GM23338 (cell line): ENCODE data around the gene TIMM21. TPM values are rescaled to one million over a fixed set of nuclear protein-coding genes. Genes with fewer than 3 reads are reported as not detected.

Experiments used
- ATAC-seq: fragments of 200-7000 bp; cut with Tn5 transposase; 3 replicates; pipeline ENCODE4 v1.9.1; 2020
- DNase-seq: peaks from one replicate; pipeline ENCODE4 v3.0.0-alpha.2; 2015; ENCODE audit warnings: low spot score
- H2AFZ ChIP-seq: fragments of 200-600 bp; sonication (generic); 2 replicates; pipeline ENCODE4 v1.8.0; 2016; ENCODE audit warnings: antibody characterized with exemption, mild to moderate bottlenecking, moderate library complexity
- H3F3A ChIP-seq: fragments of 200-600 bp; sonication (generic); replicated peaks from 2 replicates; pipeline ENCODE4 v1.8.0; 2017; ENCODE audit warnings: antibody characterized with exemption, mixed run types, low read depth
- H3K27ac ChIP-seq: fragments of 200-600 bp; sonication (generic); 2 replicates; pipeline ENCODE4 v1.6.1; 2016; ENCODE audit warnings: low read depth
- H3K27me3 ChIP-seq: fragments of 200-600 bp; sonication (generic); 2 replicates; pipeline ENCODE4 v1.8.0; 2016; ENCODE audit warnings: mild to moderate bottlenecking, mixed run types, moderate library complexity; ENCODE audit not compliant: insufficient read depth
- H3K36me3 ChIP-seq: fragments of 200-600 bp; sonication (generic); 2 replicates; pipeline ENCODE4 v1.8.0; 2016; ENCODE audit warnings: mild to moderate bottlenecking; ENCODE audit not compliant: insufficient read depth
- H3K4me1 ChIP-seq: fragments of 200-600 bp; sonication (generic); 2 replicates; pipeline ENCODE4 v1.8.0; 2016; ENCODE audit warnings: mild to moderate bottlenecking, moderate library complexity; ENCODE audit not compliant: insufficient read depth
- H3K4me2 ChIP-seq: fragments of 200-600 bp; sonication (generic); 2 replicates; pipeline ENCODE4 v1.7.1; 2017; ENCODE audit warnings: mixed run types
- H3K4me3 ChIP-seq: fragments of 200-600 bp; sonication (generic); 2 replicates; pipeline ENCODE4 v1.6.1; 2016; ENCODE audit warnings: mixed run types
- H3K79me2 ChIP-seq: fragments of 200-600 bp; sonication (generic); replicated peaks from 2 replicates; pipeline ENCODE4 v1.8.0; 2017; ENCODE audit warnings: mild to moderate bottlenecking; ENCODE audit not compliant: insufficient read depth
- H3K9me2 ChIP-seq: fragments of 200-600 bp; sonication (generic); 2 replicates; pipeline ENCODE4 v1.8.0; 2017; ENCODE audit not compliant: insufficient read depth
- H4K20me1 ChIP-seq: fragments of 200-600 bp; sonication (generic); replicated peaks from 2 replicates; pipeline ENCODE4 v1.8.0; 2017; ENCODE audit warnings: mild to moderate bottlenecking; ENCODE audit not compliant: insufficient read depth
- H3K27ac Mint-ChIP-seq: 2 replicates; pipeline ENCODE4 v1.8.0; 2020; ENCODE audit warnings: inconsistent platforms, mild to moderate bottlenecking, moderate library complexity, mixed read lengths
- H3K27me3 Mint-ChIP-seq: 3 replicates; pipeline ENCODE4 v1.8.0; 2022; ENCODE audit warnings: low read depth, mild to moderate bottlenecking, moderate library complexity, mixed read lengths, inconsistent platforms; ENCODE audit not compliant: insufficient read depth, poor library complexity
- H3K36me3 Mint-ChIP-seq: 3 replicates; pipeline ENCODE4 v1.8.0; 2021; ENCODE audit warnings: low read depth, mild to moderate bottlenecking, inconsistent platforms, moderate library complexity, mixed read lengths
- H3K4me1 Mint-ChIP-seq: 3 replicates; pipeline ENCODE4 v1.8.0; 2020; ENCODE audit warnings: mild to moderate bottlenecking, inconsistent platforms, mixed read lengths
- H3K4me3 Mint-ChIP-seq: 3 replicates; pipeline ENCODE4 v1.8.0; 2021; ENCODE audit warnings: moderate library complexity, mild to moderate bottlenecking, inconsistent platforms, mixed read lengths
- H3K9me3 Mint-ChIP-seq: 3 replicates; pipeline ENCODE4 v1.8.0; 2020; ENCODE audit warnings: moderate library complexity, mild to moderate bottlenecking, inconsistent platforms, mixed read lengths
- CREB1 ChIP-seq: fragments of 250-450 bp; sonication (Bioruptor Pico); IDR thresholded peaks from 2 replicates; pipeline ENCODE4 v1.5.0; 2020; ENCODE audit warnings: low read depth, mild to moderate bottlenecking, moderate library complexity
- EZH2 ChIP-seq: fragments of 200-600 bp; sonication (generic); IDR thresholded peaks from one replicate; pipeline ENCODE4 v1.8.0; 2017; ENCODE audit warnings: antibody characterized with exemption, mild to moderate bottlenecking, low read depth; ENCODE audit not compliant: unreplicated experiment
- EZH2phosphoT487 ChIP-seq: fragments of 200-600 bp; sonication (generic); IDR thresholded peaks from one replicate; pipeline ENCODE4 v1.8.1; 2018; ENCODE audit warnings: antibody characterized with exemption; ENCODE audit not compliant: unreplicated experiment
- JUNB ChIP-seq: IDR thresholded peaks from one replicate; pipeline ENCODE4 v1.6.1; 2016; ENCODE audit warnings: antibody characterized with exemption; ENCODE audit not compliant: unreplicated experiment
- NANOG ChIP-seq: IDR thresholded peaks from 2 replicates; pipeline ENCODE4 v1.6.1; 2016; ENCODE audit warnings: antibody characterized with exemption, borderline replicate concordance
- POLR2AphosphoS5 ChIP-seq: IDR thresholded peaks from 2 replicates; pipeline ENCODE4 v1.6.1; 2016; ENCODE audit warnings: antibody characterized with exemption, low read depth
- ZNF114 ChIP-seq: fragments of 250-450 bp; sonication (Bioruptor Pico); IDR thresholded peaks from 2 replicates; pipeline ENCODE4 v1.5.0; 2020; ENCODE audit warnings: mild to moderate bottlenecking, moderate library complexity
- ZNF331 ChIP-seq: fragments of 250-450 bp; sonication (Bioruptor Pico); IDR thresholded peaks from 2 replicates; pipeline ENCODE4 v1.5.0; 2020; ENCODE audit warnings: low read depth, mild to moderate bottlenecking, moderate library complexity
- polyA plus RNA-seq: library from polyadenylated mRNA; unstranded; fragments of >200 nt; fragmentation: Nextera tagmentation; extraction: Ambion mirVana; gene quantifications from 2 replicates; pipeline ENCODE4 v1.2.1, GENCODE V29; 2016
- total RNA-seq: library from RNA; depleted of rRNA; stranded (reverse); fragments of >200 nt; shearing (Covaris generic); gene quantifications from 2 replicates; pipeline ENCODE4 v1.2.3, GENCODE V29; 2014
- TF ChIP-seq, protein P1 (sequence below), 2 experiments: fragments of 200-600 bp in 1 of 2; sonication (generic) in 1 of 2; conservative IDR thresholded peaks; 2 replicates each; pipeline versions ENCODE4 v1.5.1 to v1.6.1; 2016 to 2017; ENCODE audit warnings: antibody characterized with exemption in 2 of 2, low read depth in 2 of 2, mild to moderate bottlenecking in 2 of 2, moderate library complexity in 1 of 2
- TF ChIP-seq, protein P2 (sequence below): IDR thresholded peaks from 2 replicates; pipeline ENCODE4 v1.6.1; 2016; ENCODE audit warnings: antibody characterized with exemption
- TF ChIP-seq, protein P3 (sequence below): IDR thresholded peaks from one replicate; pipeline ENCODE4 v1.6.1; 2018; ENCODE audit warnings: antibody characterized with exemption; ENCODE audit not compliant: unreplicated experiment

Gene TIMM21
- total and polyA plus RNA-seq, 2 experiments from 2014 or later, result 49.2 to 97.6 TPM

DNA sequence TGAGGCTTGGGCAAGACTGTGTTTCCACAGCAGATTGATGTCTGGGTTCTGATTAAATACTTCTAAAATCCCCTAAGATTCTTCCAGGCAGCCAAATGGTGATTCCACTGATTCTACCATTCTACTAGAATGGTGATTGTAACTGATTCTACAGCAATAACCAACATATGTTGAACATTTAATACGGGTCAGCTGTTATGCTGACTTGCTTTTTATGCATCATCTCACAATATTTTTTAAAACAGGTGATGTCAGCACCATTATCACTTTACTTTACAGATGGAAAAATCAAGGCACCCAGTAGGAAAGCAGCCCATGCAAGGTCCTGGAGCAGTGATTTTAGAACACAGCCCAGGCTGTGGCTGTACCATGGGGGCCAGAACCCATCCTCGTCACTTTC, 37.5 kb downstream of the TIMM21 start:
- ATAC-seq (no peak), DNase-seq (no peak)
- Histone ChIP-seq H3K4me1 (peaks cover 26% of the 10 kb centered on the region), H3F3A (no peaks in the 10 kb centered on the region), H3K36me3 (no peaks in the 10 kb centered on the region), H2AFZ (peak overlapping the region; percentile 1; the same call in 1 of the 2 replicates), H4K20me1 (no peaks in the 10 kb centered on the region), H3K9me2 (no peaks in the 10 kb centered on the region), H3K79me2 (no peaks in the 10 kb centered on the region), H3K27me3 (no peaks in the 10 kb centered on the region), H3K4me3 (no peak overlapping the region), H3K27ac (no peak overlapping the region), H3K4me2 (no peak overlapping the region)
- TF ChIP-seq ZNF331 (CRISPR knock-in tag), result no peak
- TF ChIP-seq POLR2AphosphoS5, result no peak
- TF ChIP-seq EZH2phosphoT487, result no peak
- TF ChIP-seq JUNB, result no peak
- no peak for TF ChIP-seq ZNF114 (CRISPR knock-in tag)
- TF ChIP-seq, protein P1, sequence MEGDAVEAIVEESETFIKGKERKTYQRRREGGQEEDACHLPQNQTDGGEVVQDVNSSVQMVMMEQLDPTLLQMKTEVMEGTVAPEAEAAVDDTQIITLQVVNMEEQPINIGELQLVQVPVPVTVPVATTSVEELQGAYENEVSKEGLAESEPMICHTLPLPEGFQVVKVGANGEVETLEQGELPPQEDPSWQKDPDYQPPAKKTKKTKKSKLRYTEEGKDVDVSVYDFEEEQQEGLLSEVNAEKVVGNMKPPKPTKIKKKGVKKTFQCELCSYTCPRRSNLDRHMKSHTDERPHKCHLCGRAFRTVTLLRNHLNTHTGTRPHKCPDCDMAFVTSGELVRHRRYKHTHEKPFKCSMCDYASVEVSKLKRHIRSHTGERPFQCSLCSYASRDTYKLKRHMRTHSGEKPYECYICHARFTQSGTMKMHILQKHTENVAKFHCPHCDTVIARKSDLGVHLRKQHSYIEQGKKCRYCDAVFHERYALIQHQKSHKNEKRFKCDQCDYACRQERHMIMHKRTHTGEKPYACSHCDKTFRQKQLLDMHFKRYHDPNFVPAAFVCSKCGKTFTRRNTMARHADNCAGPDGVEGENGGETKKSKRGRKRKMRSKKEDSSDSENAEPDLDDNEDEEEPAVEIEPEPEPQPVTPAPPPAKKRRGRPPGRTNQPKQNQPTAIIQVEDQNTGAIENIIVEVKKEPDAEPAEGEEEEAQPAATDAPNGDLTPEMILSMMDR (conservative IDR thresholded peaks at IDR 0.05; ENCODE audit: low read depth in 2 of 2), result no peak
- TF ChIP-seq CREB1 (CRISPR knock-in tag), result no peak
- TF ChIP-seq, protein P2, sequence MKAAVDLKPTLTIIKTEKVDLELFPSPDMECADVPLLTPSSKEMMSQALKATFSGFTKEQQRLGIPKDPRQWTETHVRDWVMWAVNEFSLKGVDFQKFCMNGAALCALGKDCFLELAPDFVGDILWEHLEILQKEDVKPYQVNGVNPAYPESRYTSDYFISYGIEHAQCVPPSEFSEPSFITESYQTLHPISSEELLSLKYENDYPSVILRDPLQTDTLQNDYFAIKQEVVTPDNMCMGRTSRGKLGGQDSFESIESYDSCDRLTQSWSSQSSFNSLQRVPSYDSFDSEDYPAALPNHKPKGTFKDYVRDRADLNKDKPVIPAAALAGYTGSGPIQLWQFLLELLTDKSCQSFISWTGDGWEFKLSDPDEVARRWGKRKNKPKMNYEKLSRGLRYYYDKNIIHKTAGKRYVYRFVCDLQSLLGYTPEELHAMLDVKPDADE, result no peak
- TF ChIP-seq NANOG, result no peak
- peaks cover 25% of the 10 kb centered on the region for H3K4me1 Mint-ChIP-seq
- H3K36me3 Mint-ChIP-seq, result no peaks in the 10 kb centered on the region
- H3K27me3 Mint-ChIP-seq, result peaks cover 8% of the 10 kb centered on the region
- H3K27ac Mint-ChIP-seq, result no peak overlapping the region
- H3K4me3 Mint-ChIP-seq, result no peak overlapping the region
- no peaks in the 10 kb centered on the region for H3K9me3 Mint-ChIP-seq

DNA sequence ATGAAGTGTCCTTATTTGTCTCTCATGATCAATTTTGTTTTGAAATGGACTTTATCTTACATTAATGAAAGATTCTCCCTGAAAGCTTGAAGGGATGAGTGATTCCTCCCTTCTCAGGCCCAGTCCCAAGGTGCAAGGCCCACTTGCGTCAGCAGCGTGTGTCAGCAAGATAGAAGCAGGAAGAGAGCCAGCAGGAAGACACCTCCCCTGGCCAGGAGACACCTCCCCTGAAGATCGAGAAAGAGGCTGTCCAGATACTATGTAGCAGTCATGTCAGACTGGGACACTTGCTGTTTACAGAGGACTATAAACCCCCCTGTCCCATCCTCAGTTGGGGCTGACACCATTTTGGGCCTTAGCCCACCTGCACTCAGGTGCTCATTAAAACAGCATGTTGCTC, 38.3 kb downstream of the TIMM21 start:
- peak overlapping the region; percentile 23; the same call in 1 of the 2 replicates for H2AFZ ChIP-seq
- Mint-ChIP-seq H3K27me3 (peaks cover 8% of the 10 kb centered on the region), H3K36me3 (no peaks in the 10 kb centered on the region), H3K9me3 (no peaks in the 10 kb centered on the region), H3K27ac (no peak overlapping the region), H3K4me1 (peaks cover 25% of the 10 kb centered on the region), H3K4me3 (no peak overlapping the region)
- H3K36me3 ChIP-seq, result no peaks in the 10 kb centered on the region
- no peak for DNase-seq
- no peak overlapping the region for H3K4me3 ChIP-seq
- H3K79me2 ChIP-seq, result no peaks in the 10 kb centered on the region
- no peaks in the 10 kb centered on the region for H3K27me3 ChIP-seq
- H3K27ac ChIP-seq, result no peak overlapping the region
- H3K9me2 ChIP-seq, result no peaks in the 10 kb centered on the region
- H3K4me2 ChIP-seq, result no peak overlapping the region
- no peaks in the 10 kb centered on the region for H3F3A ChIP-seq
- no peaks in the 10 kb centered on the region for H4K20me1 ChIP-seq
- no peak for ATAC-seq
- H3K4me1 ChIP-seq, result peaks cover 26% of the 10 kb centered on the region
- TF ChIP-seq EZH2 (no peak), POLR2AphosphoS5 (no peak), CREB1 (CRISPR knock-in tag) (no peak), ZNF331 (CRISPR knock-in tag) (no peak), NANOG (no peak), JUNB (no peak), EZH2phosphoT487 (no peak), ZNF114 (CRISPR knock-in tag) (no peak)
- TF ChIP-seq, protein P2, result no peak
- TF ChIP-seq, protein P1 (conservative IDR thresholded peaks at IDR 0.05; ENCODE audit: low read depth in 2 of 2), result no peak
- TF ChIP-seq, protein P3, sequence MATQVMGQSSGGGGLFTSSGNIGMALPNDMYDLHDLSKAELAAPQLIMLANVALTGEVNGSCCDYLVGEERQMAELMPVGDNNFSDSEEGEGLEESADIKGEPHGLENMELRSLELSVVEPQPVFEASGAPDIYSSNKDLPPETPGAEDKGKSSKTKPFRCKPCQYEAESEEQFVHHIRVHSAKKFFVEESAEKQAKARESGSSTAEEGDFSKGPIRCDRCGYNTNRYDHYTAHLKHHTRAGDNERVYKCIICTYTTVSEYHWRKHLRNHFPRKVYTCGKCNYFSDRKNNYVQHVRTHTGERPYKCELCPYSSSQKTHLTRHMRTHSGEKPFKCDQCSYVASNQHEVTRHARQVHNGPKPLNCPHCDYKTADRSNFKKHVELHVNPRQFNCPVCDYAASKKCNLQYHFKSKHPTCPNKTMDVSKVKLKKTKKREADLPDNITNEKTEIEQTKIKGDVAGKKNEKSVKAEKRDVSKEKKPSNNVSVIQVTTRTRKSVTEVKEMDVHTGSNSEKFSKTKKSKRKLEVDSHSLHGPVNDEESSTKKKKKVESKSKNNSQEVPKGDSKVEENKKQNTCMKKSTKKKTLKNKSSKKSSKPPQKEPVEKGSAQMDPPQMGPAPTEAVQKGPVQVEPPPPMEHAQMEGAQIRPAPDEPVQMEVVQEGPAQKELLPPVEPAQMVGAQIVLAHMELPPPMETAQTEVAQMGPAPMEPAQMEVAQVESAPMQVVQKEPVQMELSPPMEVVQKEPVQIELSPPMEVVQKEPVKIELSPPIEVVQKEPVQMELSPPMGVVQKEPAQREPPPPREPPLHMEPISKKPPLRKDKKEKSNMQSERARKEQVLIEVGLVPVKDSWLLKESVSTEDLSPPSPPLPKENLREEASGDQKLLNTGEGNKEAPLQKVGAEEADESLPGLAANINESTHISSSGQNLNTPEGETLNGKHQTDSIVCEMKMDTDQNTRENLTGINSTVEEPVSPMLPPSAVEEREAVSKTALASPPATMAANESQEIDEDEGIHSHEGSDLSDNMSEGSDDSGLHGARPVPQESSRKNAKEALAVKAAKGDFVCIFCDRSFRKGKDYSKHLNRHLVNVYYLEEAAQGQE, result no peak
